Measurements from ENCODE around the gene RRM2. TPM values are rescaled to one million over a fixed set of nuclear protein-coding genes. Genes with fewer than 3 reads are reported as not detected.

RRM2 gene
- total RNA-seq, 1 experiment from 2014 or later, result 330 TPM

DNA sequence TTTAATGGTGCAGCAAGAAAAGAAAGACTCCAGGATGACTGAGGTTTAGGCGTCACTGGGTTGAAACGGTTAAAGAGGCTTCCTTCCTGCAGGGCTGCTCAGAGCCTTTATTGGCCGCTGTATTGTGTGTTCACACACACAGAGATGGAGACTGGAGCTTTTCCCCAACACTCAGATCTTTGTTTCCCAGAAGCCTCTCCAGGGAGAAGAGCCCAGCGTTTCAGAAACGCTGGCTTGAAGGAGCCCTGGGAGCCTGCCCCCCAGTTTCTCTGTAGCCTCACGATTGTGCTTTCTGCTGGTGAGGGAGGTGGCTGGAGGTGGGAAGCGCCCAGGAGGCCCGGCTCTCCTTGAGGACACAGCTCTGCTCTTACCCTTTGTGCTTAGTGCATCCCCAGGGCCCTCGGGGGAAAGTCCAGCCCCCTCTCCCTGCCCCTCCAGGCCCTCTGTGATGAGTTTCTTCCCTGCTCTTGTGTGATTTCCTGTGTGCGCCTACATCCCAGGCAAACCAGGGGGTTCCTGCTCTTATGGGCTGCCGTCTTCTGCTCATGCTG is 37.1 kb downstream of the RRM2 start:
- H3K27me3 ChIP-seq (ENCODE audit: insufficient read depth, low read length), result no peaks in the 10 kb centered on the region
- no peak for TF ChIP-seq EGR1 (IDR thresholded peaks at IDR 0.05; ENCODE audit: low read depth)
- no peak for TF ChIP-seq POLR2AphosphoS5 (IDR thresholded peaks at IDR 0.05; ENCODE audit: low read depth, low read length)
- no peak for TF ChIP-seq POLR2A (IDR thresholded peaks at IDR 0.05; ENCODE audit: borderline replicate concordance, extremely low read depth, insufficient read depth, insufficient read length)
- no peak for TF ChIP-seq CEBPB (IDR thresholded peaks at IDR 0.05; ENCODE audit: low read depth)
- no peak for TF ChIP-seq SIN3A (IDR thresholded peaks at IDR 0.05; ENCODE audit: low read depth)
- no peak for TF ChIP-seq TCF7L2 (IDR thresholded peaks at IDR 0.05; ENCODE audit: borderline replicate concordance, extremely low read depth, insufficient read depth, insufficient read length)
- TF ChIP-seq, protein P1, sequence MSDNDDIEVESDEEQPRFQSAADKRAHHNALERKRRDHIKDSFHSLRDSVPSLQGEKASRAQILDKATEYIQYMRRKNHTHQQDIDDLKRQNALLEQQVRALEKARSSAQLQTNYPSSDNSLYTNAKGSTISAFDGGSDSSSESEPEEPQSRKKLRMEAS (IDR thresholded peaks at IDR 0.05), result no peak
- TF ChIP-seq FOSL1 (IDR thresholded peaks at IDR 0.05; ENCODE audit: low read depth), result no peak
- TF ChIP-seq, protein P2, sequence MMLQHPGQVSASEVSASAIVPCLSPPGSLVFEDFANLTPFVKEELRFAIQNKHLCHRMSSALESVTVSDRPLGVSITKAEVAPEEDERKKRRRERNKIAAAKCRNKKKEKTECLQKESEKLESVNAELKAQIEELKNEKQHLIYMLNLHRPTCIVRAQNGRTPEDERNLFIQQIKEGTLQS (IDR thresholded peaks at IDR 0.05), result no peak
- no peak for TF ChIP-seq EZH2phosphoT487 (IDR thresholded peaks at IDR 0.05; ENCODE audit: borderline replicate concordance)
- no peak for TF ChIP-seq YY1 (IDR thresholded peaks at IDR 0.05; ENCODE audit: extremely low read depth, insufficient replicate concordance, low read depth, low read length)
- TF ChIP-seq, protein P3, sequence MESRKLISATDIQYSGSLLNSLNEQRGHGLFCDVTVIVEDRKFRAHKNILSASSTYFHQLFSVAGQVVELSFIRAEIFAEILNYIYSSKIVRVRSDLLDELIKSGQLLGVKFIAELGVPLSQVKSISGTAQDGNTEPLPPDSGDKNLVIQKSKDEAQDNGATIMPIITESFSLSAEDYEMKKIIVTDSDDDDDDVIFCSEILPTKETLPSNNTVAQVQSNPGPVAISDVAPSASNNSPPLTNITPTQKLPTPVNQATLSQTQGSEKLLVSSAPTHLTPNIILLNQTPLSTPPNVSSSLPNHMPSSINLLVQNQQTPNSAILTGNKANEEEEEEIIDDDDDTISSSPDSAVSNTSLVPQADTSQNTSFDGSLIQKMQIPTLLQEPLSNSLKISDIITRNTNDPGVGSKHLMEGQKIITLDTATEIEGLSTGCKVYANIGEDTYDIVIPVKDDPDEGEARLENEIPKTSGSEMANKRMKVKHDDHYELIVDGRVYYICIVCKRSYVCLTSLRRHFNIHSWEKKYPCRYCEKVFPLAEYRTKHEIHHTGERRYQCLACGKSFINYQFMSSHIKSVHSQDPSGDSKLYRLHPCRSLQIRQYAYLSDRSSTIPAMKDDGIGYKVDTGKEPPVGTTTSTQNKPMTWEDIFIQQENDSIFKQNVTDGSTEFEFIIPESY (IDR thresholded peaks at IDR 0.05; ENCODE audit: extremely low read depth, insufficient replicate concordance, low read length), result no peak
- no peak for TF ChIP-seq SP1 (IDR thresholded peaks at IDR 0.05; ENCODE audit: low read depth)
- TF ChIP-seq SRF (IDR thresholded peaks at IDR 0.05; ENCODE audit: low read depth), result no peak
- TF ChIP-seq ELF1 (IDR thresholded peaks at IDR 0.05; ENCODE audit: borderline replicate concordance, low read depth), result no peak
- TF ChIP-seq, protein P4, sequence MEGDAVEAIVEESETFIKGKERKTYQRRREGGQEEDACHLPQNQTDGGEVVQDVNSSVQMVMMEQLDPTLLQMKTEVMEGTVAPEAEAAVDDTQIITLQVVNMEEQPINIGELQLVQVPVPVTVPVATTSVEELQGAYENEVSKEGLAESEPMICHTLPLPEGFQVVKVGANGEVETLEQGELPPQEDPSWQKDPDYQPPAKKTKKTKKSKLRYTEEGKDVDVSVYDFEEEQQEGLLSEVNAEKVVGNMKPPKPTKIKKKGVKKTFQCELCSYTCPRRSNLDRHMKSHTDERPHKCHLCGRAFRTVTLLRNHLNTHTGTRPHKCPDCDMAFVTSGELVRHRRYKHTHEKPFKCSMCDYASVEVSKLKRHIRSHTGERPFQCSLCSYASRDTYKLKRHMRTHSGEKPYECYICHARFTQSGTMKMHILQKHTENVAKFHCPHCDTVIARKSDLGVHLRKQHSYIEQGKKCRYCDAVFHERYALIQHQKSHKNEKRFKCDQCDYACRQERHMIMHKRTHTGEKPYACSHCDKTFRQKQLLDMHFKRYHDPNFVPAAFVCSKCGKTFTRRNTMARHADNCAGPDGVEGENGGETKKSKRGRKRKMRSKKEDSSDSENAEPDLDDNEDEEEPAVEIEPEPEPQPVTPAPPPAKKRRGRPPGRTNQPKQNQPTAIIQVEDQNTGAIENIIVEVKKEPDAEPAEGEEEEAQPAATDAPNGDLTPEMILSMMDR (IDR thresholded peaks at IDR 0.05 in 2 of 3, conservative IDR thresholded peaks at IDR 0.05 in 1 of 3; ENCODE audit: borderline replicate concordance in 1 of 3, insufficient read depth in 1 of 3, low read depth in 2 of 3, low read length in 2 of 3), result no peak
- RAD21 ChIA-PET (ENCODE audit: low non-redundant PET in 1 of 2, low total read pairs in 2 of 2, uncharacterized antibody in 2 of 2, unreplicated experiment in 2 of 2), result no interaction called here
- H3K4me3 ChIP-seq (replicated peaks in 1 of 2; ENCODE audit: low read depth in 1 of 2, low read length in 2 of 2), result no peak overlapping the region
- no peaks in the 10 kb centered on the region for H3K9me2 ChIP-seq (ENCODE audit: insufficient read depth)
- no peak overlapping the region for H3K4me2 ChIP-seq (ENCODE audit: low read length)
- no peak overlapping the region for H3K9ac ChIP-seq (ENCODE audit: low read length)
- CTCF ChIA-PET, result interaction anchor here (1.5 kb wide), 1 partner anchor 249 kb away, joined by 5 read pairs; no protein-coding TSS in a partner anchor
- no peak overlapping the region for H3K27ac ChIP-seq (ENCODE audit: low read depth, low read length)
- peaks cover 0 to 9% of the 10 kb centered on the region in 2 experiments; a peak in 2 of 4 replicates for H3K4me1 ChIP-seq (ENCODE audit: control insufficient read depth in 1 of 2, insufficient read depth in 2 of 2, low read length in 2 of 2)
- no peak overlapping the region for H2AFZ ChIP-seq (ENCODE audit: low read depth, low read length, poor library complexity, severe bottlenecking)
- no peaks in the 10 kb centered on the region for H3K9me3 ChIP-seq (ENCODE audit: control insufficient read depth in 1 of 2, insufficient read depth in 1 of 2, low read depth in 1 of 2, low read length in 2 of 2)
- no peaks in the 10 kb centered on the region for H4K20me1 ChIP-seq (ENCODE audit: insufficient read depth)
- DNase-seq (ENCODE audit: low read depth, low spot score) (no peak), ATAC-seq (no peak)
- intact Hi-C loops (cut with micrococcal nuclease), result no loop called here
- POLR2A ChIA-PET, result interaction anchor here (0.6 kb wide), 1 partner anchor 128 kb away, joined by 3 read pairs; no protein-coding TSS in a partner anchor
- H3K79me2 ChIP-seq (ENCODE audit: insufficient read depth, low read length), result no peaks in the 10 kb centered on the region
- BruUV-seq (replicated peaks), result no TSS peak
- peaks cover 0 to 9% of the 10 kb centered on the region in 2 experiments; a peak in 1 of 4 replicates for H3K36me3 ChIP-seq (ENCODE audit: control insufficient read depth in 1 of 2, insufficient read depth in 2 of 2, low read length in 2 of 2)

Measured in HCT116 (cell line).